ENCODE results near the gene SURF1.
"Not testable (repeated sequence)": the region's sequence is repeated elsewhere in the genome, so short reads cannot be mapped to it uniquely, and the experiment has no call there.

DNA sequence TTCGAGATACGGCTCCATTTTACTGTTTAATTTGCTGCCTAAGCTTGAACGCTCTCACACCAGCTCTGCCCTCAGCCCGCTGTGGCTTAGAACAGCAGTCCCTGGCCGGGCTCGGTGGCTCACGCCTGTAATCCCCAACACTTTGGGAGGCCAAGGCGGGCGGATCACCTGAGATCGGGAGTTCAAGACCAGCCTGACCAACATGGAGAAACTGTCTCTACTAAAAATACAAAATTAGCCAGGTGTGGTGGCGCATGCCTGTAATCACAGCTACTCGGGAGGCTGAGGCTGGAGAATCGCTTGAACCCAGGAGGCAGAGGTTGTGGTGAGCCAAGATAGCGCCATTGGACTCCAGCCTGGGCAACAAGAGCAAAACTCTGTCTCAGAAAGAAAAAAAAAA lies 21.0 kb upstream of the SURF1 start:
- TF ChIP-seq CTCF, POLR2A (IDR thresholded peaks at IDR 0.05): not testable (repeated sequence)
